Neural cell (in vitro differentiated cells): Measurements from ENCODE around the gene SLC7A14. TPM values are rescaled to one million over a fixed set of nuclear protein-coding genes. Genes with fewer than 3 reads are reported as not detected.

Source experiments
- H2AFZ ChIP-seq: fragments of 200-600, 300-800 bp; sonication (generic), shearing (Covaris generic); 2 replicates; pipeline ENCODE4 v1.6.0; 2014; ENCODE audit warnings: low read depth, mild to moderate bottlenecking, antibody characterized with exemption, low read length, moderate library complexity
- H3F3A ChIP-seq: fragments of 200-600 bp; shearing (Covaris generic); 2 replicates; pipeline ENCODE4 v1.6.1; 2016; ENCODE audit warnings: mild to moderate bottlenecking, moderate library complexity, mixed read lengths, antibody characterized with exemption, low read length; ENCODE audit not compliant: insufficient read depth, poor library complexity, severe bottlenecking
- H3K27ac ChIP-seq: fragments of 200-600, 300-800 bp; sonication (generic), shearing (Covaris generic); 2 replicates; pipeline ENCODE4 v1.5.1; 2014; ENCODE audit warnings: mild to moderate bottlenecking, low read length, moderate library complexity
- H3K27me3 ChIP-seq: fragments of 300-800, 200-600 bp; sonication (generic), shearing (Covaris generic); 2 replicates; pipeline ENCODE4 v1.6.0; 2014; ENCODE audit warnings: mild to moderate bottlenecking, low read depth, low read length, moderate library complexity; ENCODE audit not compliant: insufficient read depth
- H3K36me3 ChIP-seq: fragments of 300-800, 200-600 bp; sonication (generic), shearing (Covaris generic); 2 replicates; pipeline ENCODE4 v1.5.1; 2014; ENCODE audit warnings: mild to moderate bottlenecking, antibody characterized with exemption, low read length, moderate library complexity; ENCODE audit not compliant: insufficient read depth
- H3K4me2 ChIP-seq: fragments of 300-800, 200-600 bp; sonication (generic), shearing (Covaris generic); 2 replicates; pipeline ENCODE4 v1.6.0; 2014; ENCODE audit warnings: mild to moderate bottlenecking, low read length
- H3K4me3 ChIP-seq: fragments of 300-800, 200-600 bp; sonication (generic), shearing (Covaris generic); 2 replicates; pipeline ENCODE4 v1.5.1; 2014; ENCODE audit warnings: mild to moderate bottlenecking, low read length, moderate library complexity
- H3K79me2 ChIP-seq: fragments of 200-600 bp; shearing (Covaris generic); replicated peaks from 2 replicates; pipeline ENCODE4 v1.6.0; 2014; ENCODE audit warnings: mild to moderate bottlenecking, low read length, moderate library complexity; ENCODE audit not compliant: insufficient read depth
- H3K9ac ChIP-seq: fragments of 300-800, 200-600 bp; sonication (generic), shearing (Covaris generic); 2 replicates; pipeline ENCODE4 v1.6.1; 2016; ENCODE audit warnings: mild to moderate bottlenecking, low read length, mixed read lengths
- H3K9me2 ChIP-seq: fragments of 200-600 bp; shearing (Covaris generic); 2 replicates; pipeline ENCODE4 v1.6.1; 2016; ENCODE audit warnings: mild to moderate bottlenecking, low read length, mixed read lengths; ENCODE audit not compliant: insufficient read depth
- H3K9me3 ChIP-seq: fragments of 200-600, 300-800 bp; sonication (generic), shearing (Covaris generic); 2 replicates; pipeline ENCODE4 v1.6.1; 2016; ENCODE audit warnings: mild to moderate bottlenecking, mixed run types, low read length, moderate library complexity, mixed read lengths
- H4K20me1 ChIP-seq: fragments of 200-600 bp; shearing (Covaris generic); 2 replicates; pipeline ENCODE4 v1.6.1; 2016; ENCODE audit warnings: mild to moderate bottlenecking, mixed run types; ENCODE audit not compliant: insufficient read depth
- EP300 ChIP-seq: fragments of 450-650 bp; conservative IDR thresholded peaks from 2 replicates; pipeline ENCODE4 v1.6.1; 2014; ENCODE audit warnings: antibody characterized with exemption, mild to moderate bottlenecking, moderate library complexity; ENCODE audit not compliant: poor library complexity, severe bottlenecking
- EZH2 ChIP-seq: fragments of 200-600, 300-800 bp; shearing (Covaris generic), sonication (generic); IDR thresholded peaks from 2 replicates; pipeline ENCODE4 v1.6.1; 2014; ENCODE audit warnings: antibody characterized with exemption, low read length, borderline replicate concordance, mild to moderate bottlenecking; ENCODE audit not compliant: insufficient read depth, poor library complexity, severe bottlenecking
- MXI1 ChIP-seq: fragments of 450-650 bp; conservative IDR thresholded peaks from 2 replicates; pipeline ENCODE4 v1.6.1; 2014; ENCODE audit warnings: antibody characterized with exemption, mild to moderate bottlenecking; ENCODE audit not compliant: poor library complexity, severe bottlenecking
- SMC3 ChIP-seq: fragments of 450-650 bp; conservative IDR thresholded peaks from 2 replicates; pipeline ENCODE4 v1.6.1; 2014; ENCODE audit warnings: antibody characterized with exemption, mild to moderate bottlenecking, moderate library complexity; ENCODE audit not compliant: poor library complexity
- TAF1 ChIP-seq: IDR thresholded peaks from 2 replicates; pipeline ENCODE4 v1.6.1; 2012; ENCODE audit warnings: low read depth
- polyA plus RNA-seq: library from polyadenylated mRNA; depleted of rRNA; stranded (reverse); fragments of >200 nt; gene quantifications from 2 replicates; pipeline ENCODE4 v1.2.3, GENCODE V29; 2014
- TF ChIP-seq, protein P1 (sequence below): IDR thresholded peaks from 2 replicates; pipeline ENCODE4 v1.6.1; 2012; ENCODE audit warnings: borderline replicate concordance
- TF ChIP-seq, protein P2 (sequence below): fragments of 450-650 bp; IDR thresholded peaks from 2 replicates; pipeline ENCODE4 v1.5.1; 2014; ENCODE audit warnings: antibody characterized with exemption, mild to moderate bottlenecking, moderate library complexity; ENCODE audit not compliant: poor library complexity, severe bottlenecking

Gene SLC7A14
- polyA plus RNA-seq, 1 donor from 2014 or later, result 5.1 TPM

DNA sequence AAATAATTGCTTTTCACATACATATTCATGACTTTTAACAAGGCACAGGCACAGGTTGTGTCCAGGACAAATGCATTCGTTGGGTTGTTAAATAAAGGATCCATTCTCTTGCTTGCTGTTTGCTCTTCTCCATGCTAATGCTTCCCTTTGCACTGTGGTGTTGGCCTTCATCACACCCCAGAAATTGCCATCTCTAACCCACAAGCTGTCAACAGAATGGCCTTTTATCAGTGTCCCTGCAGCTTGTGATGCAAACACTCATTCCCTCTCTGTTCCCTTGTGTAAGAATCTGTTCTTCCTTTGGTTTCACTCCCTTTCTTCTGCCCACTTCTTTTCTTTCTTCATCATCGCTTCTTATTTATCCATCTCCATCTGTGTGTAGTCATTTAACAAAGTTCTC is 72.2 kb downstream of the SLC7A14 start:
- no peaks in the 10 kb centered on the region for H3K9me3 ChIP-seq
- H3K9me2 ChIP-seq, result no peaks in the 10 kb centered on the region
- no peak overlapping the region for H2AFZ ChIP-seq
- no peak overlapping the region for H3K27ac ChIP-seq
- no peak overlapping the region for H3K9ac ChIP-seq
- H4K20me1 ChIP-seq, result no peaks in the 10 kb centered on the region
- no peaks in the 10 kb centered on the region for H3K36me3 ChIP-seq
- H3K4me3 ChIP-seq, result no peak overlapping the region
- H3K79me2 ChIP-seq, result no peaks in the 10 kb centered on the region
- no peaks in the 10 kb centered on the region for H3K27me3 ChIP-seq
- TF ChIP-seq SMC3, result no peak
- no peak for TF ChIP-seq EZH2
- TF ChIP-seq, protein P1, sequence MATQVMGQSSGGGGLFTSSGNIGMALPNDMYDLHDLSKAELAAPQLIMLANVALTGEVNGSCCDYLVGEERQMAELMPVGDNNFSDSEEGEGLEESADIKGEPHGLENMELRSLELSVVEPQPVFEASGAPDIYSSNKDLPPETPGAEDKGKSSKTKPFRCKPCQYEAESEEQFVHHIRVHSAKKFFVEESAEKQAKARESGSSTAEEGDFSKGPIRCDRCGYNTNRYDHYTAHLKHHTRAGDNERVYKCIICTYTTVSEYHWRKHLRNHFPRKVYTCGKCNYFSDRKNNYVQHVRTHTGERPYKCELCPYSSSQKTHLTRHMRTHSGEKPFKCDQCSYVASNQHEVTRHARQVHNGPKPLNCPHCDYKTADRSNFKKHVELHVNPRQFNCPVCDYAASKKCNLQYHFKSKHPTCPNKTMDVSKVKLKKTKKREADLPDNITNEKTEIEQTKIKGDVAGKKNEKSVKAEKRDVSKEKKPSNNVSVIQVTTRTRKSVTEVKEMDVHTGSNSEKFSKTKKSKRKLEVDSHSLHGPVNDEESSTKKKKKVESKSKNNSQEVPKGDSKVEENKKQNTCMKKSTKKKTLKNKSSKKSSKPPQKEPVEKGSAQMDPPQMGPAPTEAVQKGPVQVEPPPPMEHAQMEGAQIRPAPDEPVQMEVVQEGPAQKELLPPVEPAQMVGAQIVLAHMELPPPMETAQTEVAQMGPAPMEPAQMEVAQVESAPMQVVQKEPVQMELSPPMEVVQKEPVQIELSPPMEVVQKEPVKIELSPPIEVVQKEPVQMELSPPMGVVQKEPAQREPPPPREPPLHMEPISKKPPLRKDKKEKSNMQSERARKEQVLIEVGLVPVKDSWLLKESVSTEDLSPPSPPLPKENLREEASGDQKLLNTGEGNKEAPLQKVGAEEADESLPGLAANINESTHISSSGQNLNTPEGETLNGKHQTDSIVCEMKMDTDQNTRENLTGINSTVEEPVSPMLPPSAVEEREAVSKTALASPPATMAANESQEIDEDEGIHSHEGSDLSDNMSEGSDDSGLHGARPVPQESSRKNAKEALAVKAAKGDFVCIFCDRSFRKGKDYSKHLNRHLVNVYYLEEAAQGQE, result no peak
- TF ChIP-seq TAF1, result no peak
- no peak for TF ChIP-seq EP300
- H3F3A ChIP-seq, result no peaks in the 10 kb centered on the region
- no peak overlapping the region for H3K4me2 ChIP-seq

DNA sequence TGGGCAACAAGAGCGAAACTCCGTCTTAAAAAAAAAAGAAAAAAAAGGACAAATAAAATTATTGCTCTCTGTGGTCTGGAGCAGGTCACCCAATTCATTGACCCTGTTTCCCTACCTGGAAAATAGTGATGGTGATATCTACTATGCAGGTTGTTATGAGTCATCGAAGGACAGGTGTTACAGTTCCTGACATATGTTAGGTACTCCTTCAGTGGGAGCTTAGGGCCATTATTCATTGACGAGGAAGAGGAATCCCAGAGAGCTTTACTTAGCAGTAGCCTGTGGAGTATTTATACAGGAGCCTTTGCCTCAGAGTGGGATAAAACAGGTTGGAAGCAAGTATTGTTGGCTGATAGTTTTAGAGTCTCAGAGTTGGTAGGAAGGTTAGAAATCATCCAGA is 74.5 kb downstream of the SLC7A14 start:
- Histone ChIP-seq H3K4me2 (no peak overlapping the region), H3K9ac (no peak overlapping the region), H3K79me2 (no peaks in the 10 kb centered on the region), H3K9me3 (no peaks in the 10 kb centered on the region), H3K27ac (no peak overlapping the region), H3K27me3 (no peaks in the 10 kb centered on the region), H2AFZ (no peak overlapping the region), H3K4me3 (no peak overlapping the region), H3K9me2 (no peaks in the 10 kb centered on the region), H3F3A (no peaks in the 10 kb centered on the region), H4K20me1 (no peaks in the 10 kb centered on the region), H3K36me3 (no peaks in the 10 kb centered on the region)
- TF ChIP-seq EP300, result no peak
- no peak for TF ChIP-seq MXI1

DNA sequence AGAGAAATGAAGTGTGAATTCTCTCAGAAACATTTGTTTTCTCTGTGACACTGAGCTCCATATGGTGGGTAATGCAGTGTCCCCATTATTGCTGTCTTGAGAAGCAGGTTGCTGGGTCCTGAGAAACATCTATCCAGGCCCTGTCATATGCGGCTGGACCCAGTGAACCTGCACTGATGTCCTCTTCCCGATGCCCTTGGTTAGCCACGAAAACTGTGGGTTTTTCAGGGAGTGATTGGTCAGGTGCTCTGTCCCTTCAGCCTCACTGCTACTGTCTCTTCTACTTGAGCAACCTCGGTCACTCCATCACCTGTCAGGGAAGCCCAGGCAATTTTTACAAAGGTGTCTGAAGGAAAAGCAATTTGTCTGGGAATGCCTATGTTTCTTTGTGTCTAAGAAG is 77.0 kb downstream of the SLC7A14 start:
- Histone ChIP-seq H3K9me2 (no peaks in the 10 kb centered on the region), H3K4me3 (no peak overlapping the region), H3K4me2 (no peak overlapping the region), H2AFZ (no peak overlapping the region), H3K27ac (no peak overlapping the region), H3F3A (no peaks in the 10 kb centered on the region), H4K20me1 (no peaks in the 10 kb centered on the region), H3K9me3 (no peaks in the 10 kb centered on the region), H3K79me2 (no peaks in the 10 kb centered on the region), H3K36me3 (no peaks in the 10 kb centered on the region), H3K9ac (no peak overlapping the region), H3K27me3 (no peaks in the 10 kb centered on the region)
- TF ChIP-seq, protein P2, sequence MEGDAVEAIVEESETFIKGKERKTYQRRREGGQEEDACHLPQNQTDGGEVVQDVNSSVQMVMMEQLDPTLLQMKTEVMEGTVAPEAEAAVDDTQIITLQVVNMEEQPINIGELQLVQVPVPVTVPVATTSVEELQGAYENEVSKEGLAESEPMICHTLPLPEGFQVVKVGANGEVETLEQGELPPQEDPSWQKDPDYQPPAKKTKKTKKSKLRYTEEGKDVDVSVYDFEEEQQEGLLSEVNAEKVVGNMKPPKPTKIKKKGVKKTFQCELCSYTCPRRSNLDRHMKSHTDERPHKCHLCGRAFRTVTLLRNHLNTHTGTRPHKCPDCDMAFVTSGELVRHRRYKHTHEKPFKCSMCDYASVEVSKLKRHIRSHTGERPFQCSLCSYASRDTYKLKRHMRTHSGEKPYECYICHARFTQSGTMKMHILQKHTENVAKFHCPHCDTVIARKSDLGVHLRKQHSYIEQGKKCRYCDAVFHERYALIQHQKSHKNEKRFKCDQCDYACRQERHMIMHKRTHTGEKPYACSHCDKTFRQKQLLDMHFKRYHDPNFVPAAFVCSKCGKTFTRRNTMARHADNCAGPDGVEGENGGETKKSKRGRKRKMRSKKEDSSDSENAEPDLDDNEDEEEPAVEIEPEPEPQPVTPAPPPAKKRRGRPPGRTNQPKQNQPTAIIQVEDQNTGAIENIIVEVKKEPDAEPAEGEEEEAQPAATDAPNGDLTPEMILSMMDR, result no peak
- TF ChIP-seq TAF1 (no peak), MXI1 (no peak)
